GM21360 (cell line): ENCODE data around the gene ADGRG6.

Experiments used
- ATAC-seq: cut with Tn5 transposase; IDR thresholded peaks from one replicate; pipeline ENCODE4 v1.9.1; 2021; ENCODE audit warnings: mild to moderate bottlenecking, moderate library complexity; ENCODE audit not compliant: unreplicated experiment

Gene ADGRG6

DNA sequence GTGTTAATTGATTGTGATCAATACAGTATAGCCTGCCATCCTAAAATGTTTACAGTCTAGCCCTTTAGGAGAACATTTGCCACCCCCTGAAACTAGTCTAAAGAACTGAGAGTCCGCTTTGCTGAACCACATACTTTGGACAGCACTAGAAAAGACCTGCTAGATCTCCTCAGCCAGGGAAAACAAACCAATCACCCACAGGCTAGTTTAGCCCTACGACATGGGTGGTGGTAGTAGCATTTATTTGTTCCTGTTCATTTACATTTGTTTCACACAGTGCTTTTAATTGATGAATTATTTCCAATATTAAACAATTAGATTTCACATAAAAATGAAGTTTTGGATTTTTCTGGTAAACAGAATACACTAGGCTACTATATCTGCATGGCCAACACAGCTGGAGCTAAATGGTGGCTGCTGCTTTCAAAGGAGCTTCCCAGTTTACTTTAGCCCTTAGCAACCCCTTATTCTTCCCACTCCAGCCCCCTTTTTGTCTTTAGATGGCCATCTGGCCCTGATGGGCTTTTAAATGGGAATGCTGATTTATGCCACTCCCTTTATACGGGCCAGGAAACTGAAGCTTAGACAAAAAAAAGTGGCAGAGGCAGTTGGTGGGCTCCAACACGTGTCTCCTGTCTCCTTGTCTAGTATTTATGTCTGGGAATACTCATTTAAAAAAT lies 72.4 kb downstream of the ADGRG6 start:
- no peak for ATAC-seq

- no peak for ATAC-seq
These were observed 73.3 kb downstream of the ADGRG6 start for GRCh38 chr6:142374965-142375733.

DNA sequence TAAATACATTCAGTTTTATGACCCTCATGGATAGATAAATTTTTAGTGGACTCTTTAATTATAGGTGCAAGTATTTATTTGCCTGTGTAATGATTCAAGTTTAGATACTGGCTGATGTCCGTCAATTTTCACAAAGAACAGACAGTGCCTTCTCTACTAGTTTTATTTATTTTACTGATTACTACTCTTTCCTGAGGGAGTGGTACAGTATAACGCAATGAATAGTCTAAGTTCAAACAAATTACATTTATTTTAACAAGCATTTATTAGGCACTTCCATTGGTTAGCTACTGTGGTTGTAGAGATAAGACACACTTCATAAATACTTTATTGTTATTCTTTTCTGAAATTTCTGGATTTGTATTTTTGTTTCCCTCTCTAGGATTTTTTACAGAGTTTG lies 74.3 kb downstream of the ADGRG6 start:
- ATAC-seq, result no peak

DNA sequence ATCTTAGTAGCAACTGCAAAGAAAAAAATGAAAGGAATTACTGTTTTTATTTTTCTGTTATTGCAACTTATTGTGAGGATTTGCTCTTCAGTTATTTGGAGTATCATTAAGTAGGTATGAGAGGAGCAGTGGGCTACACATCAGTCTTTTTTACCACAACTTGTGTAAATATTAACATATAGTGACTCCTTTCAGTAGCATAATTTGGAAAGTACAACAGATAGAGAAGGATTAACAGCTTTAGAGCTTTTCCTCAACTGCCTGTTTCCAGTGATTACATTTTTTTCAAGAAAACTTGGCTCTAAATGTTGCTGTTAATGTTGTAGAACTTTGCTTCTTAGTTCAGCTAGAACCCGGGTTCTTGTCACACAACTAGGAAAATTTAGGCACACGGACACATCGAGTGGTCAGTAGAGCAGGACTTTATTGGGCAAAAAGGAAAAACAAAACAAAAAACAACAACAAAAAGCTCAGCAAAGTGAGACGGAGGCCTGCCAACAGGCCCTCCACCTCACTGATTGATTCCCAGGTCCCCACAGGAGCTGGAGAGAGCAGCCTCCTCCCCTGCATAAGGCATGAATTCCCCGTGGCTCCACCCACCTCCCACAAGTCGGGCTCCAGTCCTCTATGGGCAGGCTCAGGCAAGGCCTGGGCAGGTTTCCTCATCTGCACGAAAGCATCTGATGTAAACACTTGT lies 75.1 kb downstream of the ADGRG6 start:
- no peak for ATAC-seq

DNA sequence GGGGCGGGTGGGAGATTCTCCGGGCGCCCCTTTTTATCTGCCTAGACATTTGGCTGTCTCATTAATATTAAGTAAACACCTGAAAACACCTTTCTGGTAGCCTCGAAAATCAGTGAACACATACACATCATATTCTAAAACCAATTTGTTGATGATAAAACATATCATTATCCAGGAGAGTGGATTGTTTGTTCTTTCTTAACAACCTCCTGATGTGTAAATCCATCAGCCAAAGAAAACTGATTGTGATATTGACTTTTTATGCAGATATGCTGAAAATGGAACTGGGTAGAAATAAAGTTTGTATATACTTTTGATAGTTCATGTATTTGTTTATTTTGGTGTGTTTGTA lies 75.7 kb downstream of the ADGRG6 start:
- no peak for ATAC-seq

DNA sequence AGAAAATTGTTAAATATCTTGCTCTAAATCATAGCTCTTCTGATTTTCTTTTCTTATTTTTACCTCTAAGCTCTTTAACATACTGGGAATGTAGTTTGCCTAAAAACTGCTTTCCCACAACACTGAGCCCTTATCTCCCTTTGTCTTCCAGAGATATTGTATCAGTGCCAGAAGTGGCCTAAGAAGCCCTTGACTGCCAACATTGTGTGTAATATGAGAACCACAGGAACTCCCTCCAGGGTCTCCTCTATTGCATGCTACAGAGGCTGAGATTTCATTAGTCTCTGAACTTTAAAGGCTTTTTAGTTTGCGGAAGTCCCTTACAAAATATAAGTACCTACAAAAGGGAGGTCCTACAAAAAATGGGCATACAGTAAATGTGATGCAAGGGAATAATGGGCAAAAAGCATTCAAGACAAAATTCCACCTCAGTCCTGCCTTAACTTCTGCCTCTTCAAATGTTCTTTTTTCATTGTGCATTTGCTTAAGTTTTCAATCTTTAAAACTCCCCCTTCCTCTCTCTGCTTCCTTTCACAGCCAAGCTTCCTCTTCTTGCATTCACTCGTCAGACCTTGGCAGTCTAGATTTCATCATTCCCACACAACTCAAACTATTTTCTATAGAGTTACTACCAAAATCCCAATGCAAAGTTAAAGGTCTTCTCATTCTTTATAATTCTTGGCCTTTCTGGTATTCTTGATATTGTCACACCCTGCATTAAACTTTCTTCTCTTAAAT lies 76.5 kb downstream of the ADGRG6 start:
- no peak for ATAC-seq

DNA sequence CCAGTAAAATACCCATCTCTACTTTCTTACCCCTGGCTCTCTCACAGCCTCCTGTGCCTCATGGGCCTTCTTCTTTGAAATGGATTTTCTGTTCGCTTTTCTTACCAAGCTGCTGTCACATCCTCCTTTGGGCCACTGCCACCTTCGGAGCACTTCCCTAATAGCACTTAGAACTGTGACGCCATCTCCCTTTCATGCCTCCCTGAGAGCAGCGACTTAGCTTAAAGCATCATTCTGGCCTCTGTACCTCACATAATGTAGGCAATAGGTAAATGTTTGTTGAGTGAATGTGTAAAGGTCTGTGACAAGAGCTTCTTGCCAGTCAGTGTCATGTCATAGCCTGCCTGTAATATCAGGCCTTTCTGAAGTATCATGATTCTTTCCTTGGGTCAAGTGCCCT lies 78.8 kb downstream of the ADGRG6 start:
- no peak for ATAC-seq

DNA sequence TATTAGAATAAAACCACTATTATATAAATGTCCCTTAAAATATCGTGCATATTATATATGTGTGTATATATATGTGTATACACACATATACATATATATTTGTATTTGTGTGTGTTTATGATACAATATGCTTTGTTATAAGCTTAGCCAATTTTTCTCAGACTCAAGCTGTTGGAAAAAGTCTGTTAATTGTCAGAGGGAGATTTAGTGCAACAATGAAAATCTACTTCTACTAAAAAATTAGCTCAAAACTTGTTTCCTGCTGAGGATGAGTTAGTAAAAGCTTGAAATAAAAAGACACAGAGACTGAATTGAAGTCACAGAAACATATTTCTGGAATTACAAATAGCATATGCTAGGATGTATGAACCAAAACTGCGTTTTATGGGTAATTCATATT lies 79.4 kb downstream of the ADGRG6 start:
- no peak for ATAC-seq

DNA sequence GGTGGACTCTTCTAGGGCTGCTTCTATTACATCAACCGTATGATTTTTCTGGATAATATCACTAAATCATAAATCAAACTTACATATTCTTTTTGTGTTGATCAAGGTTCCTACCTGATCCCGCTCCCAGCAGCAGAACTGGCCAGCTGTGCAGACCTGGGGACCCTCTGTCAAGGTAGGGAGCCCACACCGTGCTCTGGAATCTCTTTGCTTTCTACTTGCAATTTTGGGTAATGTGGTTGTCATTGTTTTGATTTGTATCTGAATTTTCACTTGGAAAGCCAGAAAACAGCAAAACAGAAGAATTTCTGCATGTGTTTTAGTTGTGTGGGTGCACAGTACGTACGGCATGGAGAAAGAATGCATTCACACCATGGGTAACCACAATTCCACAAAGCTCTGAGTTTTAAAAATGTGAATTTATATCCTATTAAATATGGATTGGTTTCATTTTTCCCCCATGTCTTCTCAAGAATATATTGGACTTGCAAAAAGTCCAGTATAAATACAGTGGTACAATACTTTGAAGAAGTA lies 80.1 kb downstream of the ADGRG6 start:
- no peak for ATAC-seq

GRCh38 chr6:142384519-142385254 lies 82.9 kb downstream of the ADGRG6 start:
- no peak for ATAC-seq

DNA sequence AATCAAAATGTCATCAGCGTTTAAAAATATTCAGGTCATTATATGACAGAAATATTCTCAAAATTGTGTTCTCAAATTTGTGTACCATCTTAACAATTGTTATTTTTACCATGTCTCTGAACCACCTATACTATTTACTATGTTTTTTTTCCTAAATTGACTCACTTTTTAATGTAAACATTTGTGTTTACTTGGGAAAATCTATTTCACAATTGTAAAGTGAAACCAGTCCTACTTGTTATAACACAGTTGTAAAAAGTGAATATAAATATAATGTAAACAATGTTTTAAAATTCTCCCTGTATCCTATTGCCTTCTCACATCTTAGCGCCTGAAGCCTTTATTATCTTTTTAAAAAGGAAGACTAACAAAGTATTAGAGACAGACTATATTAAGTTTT lies 83.5 kb downstream of the ADGRG6 start:
- no peak for ATAC-seq

DNA sequence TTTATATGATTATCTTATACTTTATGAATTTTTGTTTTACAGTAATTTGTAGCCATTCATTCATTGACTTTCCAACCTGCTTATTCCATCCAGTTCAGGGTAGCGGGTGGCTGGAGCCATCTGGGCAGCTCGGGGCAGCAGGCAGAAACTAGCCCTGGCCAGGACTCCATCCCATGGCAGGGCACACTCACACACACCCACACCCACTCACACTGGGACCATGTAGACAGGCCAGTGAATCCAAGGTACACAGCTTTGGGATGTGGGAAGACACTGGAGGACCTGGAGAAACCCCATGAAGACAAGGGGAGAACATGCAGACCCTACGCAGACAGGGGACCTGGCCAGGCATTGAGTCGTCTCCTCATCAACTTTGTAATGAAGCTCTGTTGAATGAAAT lies 84.8 kb downstream of the ADGRG6 start:
- no peak for ATAC-seq

GRCh38 chr6:142387997-142388815 lies 86.4 kb downstream of the ADGRG6 start:
- ATAC-seq, result peak; percentile 64

GRCh38 chr6:142395266-142395665 lies 93.5 kb downstream of the ADGRG6 start:
- ATAC-seq, result no peak

GRCh38 chr6:142395768-142396231 lies 94.0 kb downstream of the ADGRG6 start:
- peak; percentile 97 for ATAC-seq

DNA sequence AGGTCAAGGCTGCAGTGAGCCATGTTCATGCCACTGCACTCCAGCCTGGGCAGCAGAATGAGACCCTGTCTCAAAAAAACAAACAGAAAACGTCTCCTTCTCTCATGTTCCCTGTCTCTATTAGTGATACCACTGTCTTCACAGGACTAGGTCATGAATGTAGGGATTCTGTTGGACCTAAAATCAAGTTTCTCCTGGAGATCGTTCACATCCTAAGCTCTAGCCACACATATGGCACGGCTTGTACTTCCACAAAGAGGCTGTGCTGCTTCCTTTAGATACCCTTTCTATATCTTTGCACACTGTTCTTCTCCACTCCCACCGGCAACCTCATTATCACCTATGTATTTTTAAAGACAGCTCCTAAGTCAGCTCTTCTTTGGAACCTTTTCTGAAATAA lies 96.5 kb downstream of the ADGRG6 start:
- no peak for ATAC-seq

GRCh38 chr6:142399739-142400138 lies 97.9 kb downstream of the ADGRG6 start:
- no peak for ATAC-seq

GRCh38 chr6:142400495-142400894 lies 98.7 kb downstream of the ADGRG6 start:
- no peak for ATAC-seq

DNA sequence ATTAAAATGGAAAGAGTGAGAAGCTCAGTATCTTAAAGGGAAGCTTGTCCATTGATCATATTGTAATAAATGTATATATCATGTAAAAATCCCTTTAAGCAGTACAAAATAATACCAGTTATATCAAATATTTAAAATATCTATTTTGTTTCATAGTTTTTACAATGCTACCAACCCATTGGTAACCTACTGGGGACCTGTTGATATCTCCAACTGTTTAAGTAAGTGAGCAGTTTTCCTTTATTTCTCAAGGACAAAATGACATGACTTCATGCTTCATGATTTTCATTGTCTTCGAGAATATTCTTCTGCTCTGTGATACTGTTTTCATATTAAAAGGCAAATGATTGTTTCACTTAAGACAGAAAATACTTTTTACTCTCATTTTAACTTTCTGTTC lies 100.0 kb downstream of the ADGRG6 start:
- no peak for ATAC-seq
